DMS114 treated with DMSO at 0.1 percent for 48 hours (cell line): Measurements from ENCODE around the gene CD276.
"Not testable (repeated sequence)": the region's sequence is repeated elsewhere in the genome, so short reads cannot be mapped to it uniquely, and the experiment has no call there.

ENCODE experiments used
- DNase-seq: peaks from one replicate; lab custom pipeline; 2025; ENCODE audit not compliant: unreplicated experiment; lab: John Stamatoyannopoulos, UW

The CD276 gene

DNA sequence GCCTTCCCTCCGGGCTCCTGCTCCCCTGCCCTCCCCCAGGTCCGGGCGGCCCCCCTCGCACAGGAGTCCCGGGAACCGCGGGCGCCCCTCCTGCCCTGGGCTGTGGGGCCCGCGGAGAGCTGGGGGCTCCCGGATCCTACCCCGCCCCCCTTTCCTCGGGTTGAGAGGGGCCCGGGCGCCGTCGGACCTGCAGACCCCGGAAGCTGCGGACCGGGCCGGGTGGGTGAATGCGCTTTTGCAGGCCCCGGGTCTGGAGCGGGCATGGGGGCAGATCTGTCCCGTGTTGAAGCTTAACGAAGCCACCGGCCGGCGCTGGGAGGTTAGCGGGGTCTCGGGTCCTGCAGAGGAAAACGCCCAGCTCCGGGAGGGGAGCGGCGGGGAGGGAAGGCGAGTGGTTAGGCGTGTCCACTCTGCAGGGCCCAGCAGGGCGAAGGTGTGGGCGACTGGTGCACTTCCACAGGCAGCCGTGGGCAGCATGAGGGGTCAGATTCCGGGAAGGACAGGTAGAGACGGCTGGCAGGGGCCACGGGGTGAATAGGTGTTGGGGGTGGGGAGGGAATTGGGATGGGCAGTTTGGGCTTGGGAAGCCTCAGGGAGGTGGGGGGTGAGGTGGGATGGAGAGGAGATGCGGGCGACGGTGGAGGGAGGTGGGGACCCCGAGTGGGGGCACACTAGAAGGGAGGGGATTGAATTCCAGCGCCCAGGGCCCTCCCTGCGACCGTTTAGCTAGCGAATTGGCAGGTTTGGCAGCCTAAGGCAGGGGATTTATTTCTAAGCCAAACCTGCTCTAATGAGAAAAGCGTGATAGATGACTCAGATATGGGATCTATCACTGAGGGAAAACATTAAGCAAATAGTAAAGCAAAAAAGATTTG lies 635 bp downstream of the CD276 start:
- DNase-seq, result no peak

DNA sequence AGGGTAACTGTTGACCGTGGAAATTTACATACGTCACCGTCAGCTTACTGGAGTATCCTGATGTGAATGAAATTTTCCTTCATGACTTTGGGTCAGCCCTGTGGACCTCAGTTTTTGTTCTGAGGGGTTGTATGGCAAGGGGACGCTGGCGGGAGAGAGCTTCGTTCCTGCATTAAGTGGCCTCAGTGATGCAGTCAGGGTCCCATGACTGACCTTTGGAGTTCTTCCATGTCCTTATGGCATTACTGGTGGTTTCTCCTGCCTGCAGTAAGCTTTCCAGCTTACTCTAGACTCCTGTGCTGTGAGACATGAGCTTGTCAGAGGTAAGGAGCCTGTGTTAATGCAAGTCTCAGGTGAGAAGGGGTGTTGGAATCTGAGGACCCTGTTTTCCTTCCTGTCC lies 1.8 kb downstream of the CD276 start:
- no peak for DNase-seq

DNA sequence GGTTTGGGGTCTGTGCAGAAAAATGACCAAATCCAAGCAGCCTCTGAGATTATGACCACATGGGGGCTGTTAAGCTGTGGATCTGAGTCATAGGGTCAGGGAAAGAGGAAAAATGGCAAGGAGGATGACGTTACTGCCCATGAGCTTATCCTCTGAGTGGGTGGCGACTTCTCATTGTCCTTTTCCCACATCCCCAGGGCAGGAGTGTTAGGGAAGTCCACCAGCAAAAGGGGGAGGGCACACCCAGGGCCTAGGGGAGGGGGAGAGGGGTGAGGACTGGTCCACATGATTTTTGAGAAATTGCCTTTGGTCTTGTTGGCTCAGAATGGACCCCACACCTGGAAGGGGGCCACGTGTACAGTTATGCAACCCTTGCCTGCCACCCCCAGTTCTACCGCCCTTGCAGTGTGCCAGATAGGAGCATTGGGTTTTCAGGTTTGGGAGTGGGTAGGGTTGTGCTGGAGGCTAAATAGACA lies 2.6 kb downstream of the CD276 start:
- no peak for DNase-seq

DNA sequence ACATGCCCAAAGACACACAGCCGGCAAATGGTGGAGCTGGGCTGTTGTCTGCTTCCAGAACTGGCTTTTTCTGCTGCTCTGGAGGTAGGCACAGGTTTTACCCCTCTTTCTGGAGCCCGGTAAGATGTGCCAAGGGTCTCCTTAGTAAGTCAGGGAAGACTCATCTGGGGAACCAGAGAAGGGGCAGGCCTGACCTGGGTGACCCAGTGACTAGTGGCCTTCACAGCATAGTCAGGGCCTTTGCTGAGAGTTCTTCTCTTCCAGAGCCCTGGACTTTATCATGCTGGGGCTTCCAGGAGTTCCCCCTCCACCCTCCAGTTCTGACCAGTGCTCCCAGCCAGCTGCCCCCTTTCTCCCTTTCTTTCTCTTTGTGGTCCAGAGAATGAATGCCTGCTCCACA lies 3.2 kb downstream of the CD276 start:
- DNase-seq, result no peak

DNA sequence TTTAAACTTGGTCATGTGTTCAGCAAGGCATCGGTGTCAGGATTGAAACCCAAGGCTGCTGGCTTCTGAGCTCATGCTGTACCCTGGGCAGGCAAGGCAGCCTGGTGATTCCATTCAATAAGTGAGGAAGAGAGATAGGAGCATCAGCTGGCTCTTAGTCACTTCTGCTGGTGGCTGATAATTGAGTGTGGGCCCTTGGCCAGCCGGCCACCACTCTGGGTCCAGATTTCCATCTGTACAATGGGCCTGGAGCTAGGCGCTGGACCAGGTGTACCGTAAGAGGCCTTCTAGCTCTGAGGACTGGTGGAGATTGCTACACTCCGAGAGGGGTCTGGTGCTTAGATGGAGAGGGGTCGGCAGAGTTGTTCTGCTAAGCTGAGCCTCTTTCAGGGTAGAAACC lies 4.3 kb downstream of the CD276 start:
- no peak for DNase-seq

DNA sequence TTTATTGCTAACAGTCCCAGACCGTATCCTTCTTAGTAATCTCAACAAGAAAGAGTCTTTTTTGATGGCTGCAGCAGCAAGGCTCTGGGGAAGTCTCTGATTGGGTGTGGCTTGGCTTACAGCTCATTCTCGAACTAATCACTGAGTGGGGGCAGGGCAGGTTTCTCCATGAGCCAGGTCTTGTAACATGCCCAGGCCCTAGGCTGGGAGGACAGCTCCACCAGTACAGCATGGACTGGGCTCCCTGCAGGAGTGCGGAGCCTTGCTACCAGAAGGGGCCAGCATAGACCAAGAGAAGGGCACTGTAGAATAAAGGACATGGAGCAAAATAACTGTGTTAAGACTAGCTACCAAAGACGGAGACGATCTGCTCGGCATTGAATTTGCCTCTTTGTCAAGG lies 7.2 kb downstream of the CD276 start:
- DNase-seq, result peak; percentile 29

DNA sequence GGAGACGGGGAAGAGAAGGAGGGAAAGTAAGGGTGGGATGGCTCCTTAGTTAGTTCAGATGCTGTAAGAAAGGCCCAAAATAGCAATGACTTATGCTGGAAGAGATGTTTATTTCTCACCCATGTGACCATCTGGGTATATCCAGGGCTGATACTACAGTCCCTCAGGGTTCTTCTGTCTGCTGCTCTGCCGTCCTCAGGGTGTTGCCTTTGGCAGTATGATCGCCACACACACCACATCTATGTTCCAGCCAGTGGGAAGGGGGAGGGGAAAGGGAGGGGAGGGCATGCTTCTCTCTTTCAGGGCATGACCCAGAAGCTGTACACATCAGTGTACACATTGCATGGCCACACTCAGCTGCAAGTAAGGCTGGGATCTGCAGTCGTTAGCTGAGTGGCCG lies 10.2 kb downstream of the CD276 start:
- DNase-seq, result no peak

DNA sequence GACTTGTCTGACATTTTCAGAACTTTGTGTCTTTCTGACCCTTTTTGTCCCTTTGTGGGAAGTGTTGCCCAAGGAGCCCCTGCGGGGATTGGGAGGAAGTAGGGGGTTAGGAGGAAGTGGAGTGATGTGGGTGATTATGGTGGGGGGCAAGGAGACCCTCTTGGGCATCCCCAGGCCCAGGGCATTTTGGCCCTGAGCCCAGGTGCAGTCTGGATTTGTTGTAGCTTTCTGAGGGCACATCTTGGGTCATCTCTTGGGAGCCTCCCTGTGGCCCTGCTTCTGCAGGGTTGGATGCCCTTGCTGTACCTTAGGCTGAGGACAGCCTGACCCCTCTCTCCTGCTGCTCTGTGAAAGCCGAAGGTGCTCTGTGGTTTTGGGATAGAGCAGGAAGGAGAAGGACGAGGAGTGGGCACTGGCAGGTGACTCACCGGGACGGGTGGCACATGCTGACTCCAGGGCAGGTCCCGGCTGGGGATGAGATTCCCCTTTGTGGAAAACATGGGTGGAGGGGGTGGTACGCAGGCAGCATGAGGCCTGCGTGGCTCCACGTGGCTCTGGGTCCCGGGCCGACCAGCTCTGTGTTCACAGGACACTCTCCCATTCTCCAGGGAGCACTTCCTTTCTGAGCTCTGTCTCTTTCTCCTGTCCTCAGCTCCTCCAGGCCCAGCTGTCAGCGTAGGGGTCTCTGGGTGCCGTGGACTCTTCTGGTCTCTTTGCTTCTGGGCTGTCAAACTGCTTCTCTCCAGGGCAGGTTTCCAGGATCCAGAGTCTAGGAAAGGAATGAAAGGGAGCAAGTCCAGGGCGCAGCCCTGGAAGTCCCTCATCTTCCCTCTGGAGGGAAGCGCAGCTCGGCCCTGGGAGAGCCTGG lies 11.8 kb downstream of the CD276 start:
- DNase-seq, result no peak

DNA sequence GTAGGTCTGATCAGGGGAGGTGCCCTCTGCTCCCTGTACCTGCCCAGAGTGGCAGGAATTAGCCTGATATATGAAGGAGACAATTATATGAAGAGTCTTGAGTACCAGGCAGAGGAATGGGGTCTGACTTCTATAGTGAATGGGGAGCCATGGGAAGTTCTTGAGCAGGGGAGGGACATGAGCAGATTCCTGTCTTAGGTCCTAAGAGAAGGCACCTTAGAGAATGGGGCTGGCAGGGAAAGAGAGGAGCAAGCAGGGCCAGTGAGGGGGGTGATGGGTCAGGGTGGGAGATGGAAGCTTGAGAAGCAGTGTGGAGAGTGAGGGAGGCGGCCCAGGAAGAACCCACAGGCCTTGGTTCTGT lies 12.4 kb downstream of the CD276 start:
- no peak for DNase-seq

DNA sequence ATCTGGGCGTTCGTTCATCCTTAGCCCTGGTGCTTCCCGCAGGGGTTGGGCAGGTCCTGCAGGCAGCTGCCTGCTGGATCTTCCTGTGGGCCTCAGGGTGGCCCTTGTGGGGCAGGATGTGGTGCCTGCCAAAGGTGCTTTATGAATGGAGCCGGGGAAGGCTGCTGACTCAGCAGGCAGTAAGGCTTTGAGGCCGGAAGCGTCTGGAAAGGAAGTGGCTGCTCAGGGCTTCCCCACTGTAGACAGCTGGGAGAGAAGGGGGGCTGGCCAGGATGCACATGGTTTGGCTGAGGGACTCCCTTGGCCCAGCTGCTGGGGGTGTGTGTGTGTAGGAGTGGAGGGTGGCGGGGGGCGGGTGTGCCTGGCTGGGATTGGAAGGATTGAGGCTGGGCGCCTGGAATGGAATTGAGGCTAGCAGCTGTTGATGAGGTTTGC lies 12.9 kb downstream of the CD276 start:
- DNase-seq, result no peak

DNA sequence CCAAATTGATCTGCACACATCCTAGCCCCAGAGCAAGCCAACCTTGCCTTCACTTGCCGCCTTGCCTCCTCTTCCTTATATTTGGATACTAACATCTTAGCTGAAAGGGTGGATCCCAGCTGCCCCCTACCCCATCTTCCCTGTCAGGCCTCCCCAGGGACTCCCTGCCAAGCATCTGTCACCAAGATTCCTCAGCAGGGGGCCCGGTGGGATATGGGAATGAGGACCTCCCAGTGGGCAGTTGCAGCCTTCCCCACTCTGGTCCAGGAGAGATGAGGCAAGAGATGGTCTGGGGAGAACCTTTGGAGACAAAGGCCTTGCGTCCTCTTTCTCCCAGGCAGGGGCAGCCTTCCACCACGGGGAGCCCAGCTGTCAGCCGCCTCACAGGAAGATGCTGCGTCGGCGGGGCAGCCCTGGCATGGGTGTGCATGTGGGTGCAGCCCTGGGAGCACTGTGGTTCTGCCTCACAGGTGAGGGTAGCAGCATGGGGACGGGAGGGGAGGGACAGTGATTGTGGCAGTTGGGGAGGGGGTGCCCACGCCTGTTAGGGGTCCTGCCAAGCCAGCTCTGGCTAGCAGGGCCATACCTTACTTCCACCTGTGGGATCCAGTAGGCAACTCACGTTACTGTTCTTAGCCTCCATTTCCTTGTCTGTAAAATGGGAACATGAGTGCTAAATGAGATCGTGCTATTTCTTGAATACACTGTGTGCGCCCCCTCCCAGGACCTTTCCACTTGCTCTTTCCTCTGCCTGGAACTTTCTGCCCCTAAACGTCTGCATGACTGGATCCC lies 15.3 kb downstream of the CD276 start:
- DNase-seq, result no peak

DNA sequence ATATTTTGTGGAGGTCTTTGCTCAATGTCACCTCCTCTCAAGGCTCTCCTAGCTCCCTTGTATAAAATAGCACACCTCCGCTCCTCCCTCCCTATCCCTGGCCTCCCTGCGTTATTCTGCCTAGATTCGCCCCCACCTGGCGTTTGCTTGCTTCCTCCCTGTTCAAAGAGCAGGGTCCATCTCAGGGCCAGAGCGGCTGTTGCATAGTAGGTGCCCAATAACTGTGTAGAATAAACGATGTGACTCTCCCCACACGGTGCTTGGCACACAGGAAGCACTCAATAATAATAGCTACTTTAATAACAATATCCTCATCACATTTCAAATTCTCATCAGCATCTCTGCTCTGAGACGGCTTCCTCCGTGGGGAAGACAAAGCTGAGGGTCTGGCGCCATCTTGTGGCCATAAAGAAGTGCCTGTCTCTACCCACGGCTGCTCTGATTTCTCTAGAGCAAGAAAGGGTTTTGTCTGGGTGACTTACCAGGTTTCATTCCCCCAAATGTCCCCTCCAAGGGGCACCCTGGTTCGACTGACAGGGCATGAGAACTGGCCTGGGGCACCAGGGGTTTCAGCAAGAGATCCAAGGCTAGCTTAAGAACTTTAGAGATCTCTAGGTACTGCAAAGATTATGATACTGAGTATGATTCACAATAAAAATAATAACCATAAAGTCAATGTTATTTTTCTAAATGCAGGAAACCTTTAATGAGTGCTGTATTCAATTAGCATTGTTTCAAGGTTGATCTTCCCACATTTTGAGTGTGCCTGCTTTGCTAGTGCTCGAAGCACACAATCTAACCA lies 16.1 kb downstream of the CD276 start:
- DNase-seq, result peak; percentile 84

DNA sequence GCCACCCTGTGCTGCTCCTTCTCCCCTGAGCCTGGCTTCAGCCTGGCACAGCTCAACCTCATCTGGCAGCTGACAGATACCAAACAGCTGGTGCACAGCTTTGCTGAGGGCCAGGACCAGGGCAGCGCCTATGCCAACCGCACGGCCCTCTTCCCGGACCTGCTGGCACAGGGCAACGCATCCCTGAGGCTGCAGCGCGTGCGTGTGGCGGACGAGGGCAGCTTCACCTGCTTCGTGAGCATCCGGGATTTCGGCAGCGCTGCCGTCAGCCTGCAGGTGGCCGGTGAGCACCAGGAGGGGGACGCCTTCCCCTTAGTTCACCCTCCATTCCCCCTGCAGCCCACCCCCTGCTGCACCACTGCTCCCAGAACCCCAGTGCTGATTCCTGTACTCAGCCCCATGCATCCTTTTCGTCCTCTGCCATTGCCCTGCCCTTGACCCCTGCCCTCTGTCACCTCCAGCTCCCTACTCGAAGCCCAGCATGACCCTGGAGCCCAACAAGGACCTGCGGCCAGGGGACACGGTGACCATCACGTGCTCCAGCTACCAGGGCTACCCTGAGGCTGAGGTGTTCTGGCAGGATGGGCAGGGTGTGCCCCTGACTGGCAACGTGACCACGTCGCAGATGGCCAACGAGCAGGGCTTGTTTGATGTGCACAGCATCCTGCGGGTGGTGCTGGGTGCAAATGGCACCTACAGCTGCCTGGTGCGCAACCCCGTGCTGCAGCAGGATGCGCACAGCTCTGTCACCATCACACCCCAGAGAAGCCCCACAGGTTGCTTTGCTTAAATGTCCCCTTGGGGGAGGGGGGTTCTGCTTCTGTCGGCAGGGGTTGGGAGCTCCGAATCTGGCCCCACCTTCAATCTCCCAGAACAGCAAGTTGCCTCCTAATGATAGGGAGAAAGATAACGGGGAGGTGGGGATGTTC lies 18.4 kb downstream of the CD276 start:
- not testable (repeated sequence) for DNase-seq

DNA sequence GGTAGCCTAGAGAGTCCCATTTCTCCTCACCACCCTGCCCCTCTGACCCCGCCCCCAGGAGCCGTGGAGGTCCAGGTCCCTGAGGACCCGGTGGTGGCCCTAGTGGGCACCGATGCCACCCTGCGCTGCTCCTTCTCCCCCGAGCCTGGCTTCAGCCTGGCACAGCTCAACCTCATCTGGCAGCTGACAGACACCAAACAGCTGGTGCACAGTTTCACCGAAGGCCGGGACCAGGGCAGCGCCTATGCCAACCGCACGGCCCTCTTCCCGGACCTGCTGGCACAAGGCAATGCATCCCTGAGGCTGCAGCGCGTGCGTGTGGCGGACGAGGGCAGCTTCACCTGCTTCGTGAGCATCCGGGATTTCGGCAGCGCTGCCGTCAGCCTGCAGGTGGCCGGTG lies 19.4 kb downstream of the CD276 start:
- DNase-seq, result not testable (repeated sequence)

DNA sequence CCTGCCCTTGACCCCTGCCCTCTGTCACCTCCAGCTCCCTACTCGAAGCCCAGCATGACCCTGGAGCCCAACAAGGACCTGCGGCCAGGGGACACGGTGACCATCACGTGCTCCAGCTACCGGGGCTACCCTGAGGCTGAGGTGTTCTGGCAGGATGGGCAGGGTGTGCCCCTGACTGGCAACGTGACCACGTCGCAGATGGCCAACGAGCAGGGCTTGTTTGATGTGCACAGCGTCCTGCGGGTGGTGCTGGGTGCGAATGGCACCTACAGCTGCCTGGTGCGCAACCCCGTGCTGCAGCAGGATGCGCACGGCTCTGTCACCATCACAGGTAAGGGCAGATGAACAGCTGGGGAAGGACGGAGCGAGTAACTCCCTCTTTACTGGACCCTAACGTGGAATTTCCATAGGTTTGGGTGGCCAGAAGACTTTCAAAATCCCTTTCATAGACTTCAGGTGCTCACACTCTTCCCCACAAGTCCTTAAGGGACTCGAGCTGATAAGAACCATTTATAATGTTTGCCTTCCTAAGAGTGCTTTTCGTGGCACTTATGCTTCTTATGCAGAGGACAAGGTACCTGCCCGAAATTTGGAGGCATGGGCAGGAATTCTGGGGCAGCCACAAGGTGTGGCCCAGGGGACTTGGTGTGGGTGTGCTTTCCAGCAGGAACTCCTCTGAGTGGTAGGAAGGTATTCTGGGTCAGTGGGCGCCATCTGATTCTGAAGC lies 20.1 kb downstream of the CD276 start:
- not testable (repeated sequence) for DNase-seq

DNA sequence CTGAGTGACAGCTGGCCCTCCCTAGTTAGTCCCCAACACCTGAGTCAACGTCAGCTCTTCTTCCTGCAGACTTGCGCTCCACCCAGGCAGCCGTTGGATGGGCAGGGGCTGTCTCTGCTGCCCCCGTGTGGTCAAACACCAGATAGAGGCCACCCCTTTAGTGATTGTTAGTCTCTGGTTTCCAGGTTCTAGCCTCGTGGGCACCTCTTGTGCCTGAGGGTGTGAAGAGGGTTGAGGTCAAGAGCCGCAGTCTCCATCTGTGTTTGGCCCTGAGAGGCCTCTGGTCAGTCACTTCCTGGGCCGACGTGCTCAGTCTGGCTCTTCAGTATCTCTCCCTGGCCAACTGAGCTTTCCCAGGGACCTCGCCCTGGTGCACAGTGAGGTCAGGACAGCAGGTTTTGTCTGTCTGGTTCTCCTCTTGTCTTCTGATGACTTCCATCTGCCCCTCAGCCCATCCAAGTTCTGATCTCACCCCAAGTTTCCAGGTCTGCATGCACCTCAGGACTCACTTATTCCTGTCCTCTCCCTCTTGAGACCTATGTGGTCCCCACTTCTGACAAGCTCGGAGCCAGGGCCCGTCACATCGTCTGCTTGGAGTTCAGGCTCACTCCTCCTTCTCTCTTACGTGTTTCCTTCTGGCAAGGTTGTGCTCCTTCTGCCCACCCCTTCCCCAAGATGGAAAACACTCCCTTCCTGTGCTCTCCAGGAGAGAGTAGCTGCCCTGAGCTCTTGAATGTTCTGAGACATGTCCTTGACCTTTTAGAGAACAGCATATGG lies 20.9 kb downstream of the CD276 start:
- peak; percentile 49 for DNase-seq

DNA sequence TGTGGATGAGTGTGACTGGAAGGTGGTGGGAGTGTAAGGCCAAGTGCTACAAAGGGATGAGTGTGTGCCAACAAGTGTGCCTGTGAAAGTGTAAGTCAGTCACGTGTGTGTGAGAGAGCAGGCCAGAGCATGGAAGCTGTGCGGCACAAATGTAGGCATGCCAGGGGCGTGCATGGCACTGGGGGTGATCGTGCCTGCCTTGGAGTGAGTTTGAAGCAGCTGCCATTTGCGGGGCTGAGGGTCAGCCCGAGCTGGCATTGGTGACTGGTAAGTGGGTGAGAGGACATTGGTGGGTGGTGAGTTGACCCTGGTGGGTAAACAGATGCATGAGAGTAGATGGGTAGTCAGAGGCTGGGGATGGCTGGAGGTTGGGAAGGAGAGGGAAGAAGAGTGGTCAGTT lies 24.5 kb downstream of the CD276 start:
- DNase-seq, result no peak

DNA sequence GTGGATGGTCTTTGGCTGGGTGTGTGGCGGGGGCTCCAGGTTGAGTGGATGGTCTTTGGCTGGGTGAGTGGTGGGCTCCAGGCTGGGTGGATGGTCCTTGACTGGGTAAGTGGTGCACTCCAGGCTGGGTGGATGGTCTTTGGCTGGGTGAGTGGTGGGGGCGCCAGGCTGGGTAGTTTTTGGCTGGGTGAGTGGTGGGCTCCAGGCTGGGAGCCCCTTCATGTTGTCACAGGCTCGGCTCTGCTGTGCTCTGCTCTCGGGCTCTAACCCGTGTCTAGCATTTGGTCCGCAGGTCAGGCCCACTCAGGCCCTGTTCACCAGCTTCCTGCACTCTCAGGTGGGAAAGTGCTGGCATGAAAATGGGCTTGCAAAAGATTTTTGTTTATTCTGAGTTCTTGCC lies 25.1 kb downstream of the CD276 start:
- DNase-seq, result no peak
